Activated T-helper 2 cell treated with anti-CD3 and anti-CD28 coated beads, Interferon-gamma antibody, Interleukin-2, Interleukin-4, amounts not matched to agents 10 μg/mL and 5 μg/mL and 100 μg/mL, durations not matched to agents 14 hours and 24 hours and 36 hours (primary cell): ENCODE measurements around the gene HAAO. TPM values are rescaled to one million over a fixed set of nuclear protein-coding genes. Genes with fewer than 3 reads are reported as not detected.

Experiments used
- DNase-seq: peaks from one replicate; pipeline ENCODE4 v3.0.0; 2021; ENCODE audit warnings: low spot score
- H3K27ac Mint-ChIP-seq: one replicate; pipeline ENCODE4 v1.8.0; 2021; ENCODE audit warnings: mixed read lengths
- H3K27me3 Mint-ChIP-seq: one replicate; pipeline ENCODE4 v1.8.0; 2021; ENCODE audit warnings: low read depth, mixed read lengths
- H3K36me3 Mint-ChIP-seq: one replicate; pipeline ENCODE4 v1.8.0; 2021; ENCODE audit warnings: low read depth, mixed read lengths
- H3K4me1 Mint-ChIP-seq: one replicate; pipeline ENCODE4 v1.8.0; 2021; ENCODE audit warnings: low read depth, mixed read lengths
- H3K4me3 Mint-ChIP-seq: one replicate; pipeline ENCODE4 v1.8.0; 2021; ENCODE audit warnings: low read depth, mild to moderate bottlenecking, moderate library complexity, mixed read lengths
- H3K9me3 Mint-ChIP-seq: one replicate; pipeline ENCODE4 v1.8.0; 2021; ENCODE audit warnings: mixed read lengths
- intact Hi-C: fragments of 100-400 bp; cut with micrococcal nuclease; formaldehyde crosslinking; loops from one replicate; pipeline ENCODE4 v1.15.1; 2023
- total RNA-seq: library from RNA; stranded (reverse); gene quantifications from 2 replicates; pipeline ENCODE4 v1.2.3, GENCODE V29; 2022

The HAAO gene
- total RNA-seq, 1 donor from 2014 or later = 5.1 TPM

- peaks cover 10% of the 10 kb centered on the region for H3K4me1 Mint-ChIP-seq
- H3K27ac Mint-ChIP-seq = no peak overlapping the region
- no peaks in the 10 kb centered on the region for H3K27me3 Mint-ChIP-seq
- H3K9me3 Mint-ChIP-seq = no peaks in the 10 kb centered on the region
- H3K36me3 Mint-ChIP-seq = no peaks in the 10 kb centered on the region
- DNase-seq = no peak
- intact Hi-C loops = no loop called here
- no peak overlapping the region for H3K4me3 Mint-ChIP-seq
Observed at GRCh38 chr2:42756150-42756775, 36.1 kb downstream of the HAAO start.

GRCh38 chr2:42755191-42755880 lies 37.0 kb downstream of the HAAO start:
- intact Hi-C loops = no loop called here
- no peak overlapping the region for H3K27ac Mint-ChIP-seq
- no peaks in the 10 kb centered on the region for H3K9me3 Mint-ChIP-seq
- no peaks in the 10 kb centered on the region for H3K27me3 Mint-ChIP-seq
- DNase-seq = no peak
- H3K36me3 Mint-ChIP-seq = no peaks in the 10 kb centered on the region
- peaks cover 17% of the 10 kb centered on the region for H3K4me1 Mint-ChIP-seq
- no peak overlapping the region for H3K4me3 Mint-ChIP-seq

GRCh38 chr2:42754776-42755140 lies 37.6 kb downstream of the HAAO start:
- no peaks in the 10 kb centered on the region for H3K36me3 Mint-ChIP-seq
- peak overlapping the region; percentile 29 for H3K27ac Mint-ChIP-seq
- intact Hi-C loops = no loop called here
- no peak overlapping the region for H3K4me3 Mint-ChIP-seq
- H3K4me1 Mint-ChIP-seq = peaks cover 17% of the 10 kb centered on the region
- H3K27me3 Mint-ChIP-seq = no peaks in the 10 kb centered on the region
- DNase-seq = no peak
- H3K9me3 Mint-ChIP-seq = no peaks in the 10 kb centered on the region

- Mint-ChIP-seq H3K27me3 (no peaks in the 10 kb centered on the region), H3K36me3 (no peaks in the 10 kb centered on the region), H3K9me3 (no peaks in the 10 kb centered on the region), H3K4me1 (peaks cover 17% of the 10 kb centered on the region), H3K27ac (peak overlapping the region; percentile 29), H3K4me3 (no peak overlapping the region)
- DNase-seq = no peak
- intact Hi-C loops = no loop called here
Observed at GRCh38 chr2:42754021-42754775, 38.2 kb downstream of the HAAO start.

GRCh38 chr2:42752816-42753813 lies 39.3 kb downstream of the HAAO start:
- no peak for DNase-seq
- intact Hi-C loops = no loop called here
- no peaks in the 10 kb centered on the region for H3K27me3 Mint-ChIP-seq
- no peak overlapping the region for H3K27ac Mint-ChIP-seq
- no peaks in the 10 kb centered on the region for H3K9me3 Mint-ChIP-seq
- no peak overlapping the region for H3K4me3 Mint-ChIP-seq
- peaks cover 17% of the 10 kb centered on the region for H3K4me1 Mint-ChIP-seq
- no peaks in the 10 kb centered on the region for H3K36me3 Mint-ChIP-seq

GRCh38 chr2:42752314-42752713 lies 40.1 kb downstream of the HAAO start:
- Mint-ChIP-seq H3K36me3 (no peaks in the 10 kb centered on the region), H3K9me3 (no peaks in the 10 kb centered on the region), H3K27me3 (no peaks in the 10 kb centered on the region), H3K27ac (no peak overlapping the region), H3K4me3 (no peak overlapping the region), H3K4me1 (peaks cover 17% of the 10 kb centered on the region)
- DNase-seq = no peak
- intact Hi-C loops = no loop called here

- DNase-seq = no peak
- no peak overlapping the region for H3K27ac Mint-ChIP-seq
- H3K27me3 Mint-ChIP-seq = no peaks in the 10 kb centered on the region
- H3K9me3 Mint-ChIP-seq = no peaks in the 10 kb centered on the region
- intact Hi-C loops = no loop called here
- H3K36me3 Mint-ChIP-seq = no peaks in the 10 kb centered on the region
- no peak overlapping the region for H3K4me3 Mint-ChIP-seq
- peaks cover 8% of the 10 kb centered on the region for H3K4me1 Mint-ChIP-seq
Observed at GRCh38 chr2:42748840-42749239, 43.5 kb downstream of the HAAO start.

- Mint-ChIP-seq H3K27ac (no peak overlapping the region), H3K9me3 (no peaks in the 10 kb centered on the region), H3K4me3 (no peak overlapping the region), H3K27me3 (no peaks in the 10 kb centered on the region), H3K36me3 (peaks cover 8% of the 10 kb centered on the region), H3K4me1 (peaks cover 7% of the 10 kb centered on the region)
- DNase-seq = no peak
- intact Hi-C loops = no loop called here
Observed at GRCh38 chr2:42747422-42747821, 45.0 kb downstream of the HAAO start.

- H3K36me3 Mint-ChIP-seq = peaks cover 17% of the 10 kb centered on the region
- intact Hi-C loops = no loop called here
- peaks cover 4% of the 10 kb centered on the region for H3K9me3 Mint-ChIP-seq
- no peak overlapping the region for H3K27ac Mint-ChIP-seq
- DNase-seq = no peak
- no peaks in the 10 kb centered on the region for H3K27me3 Mint-ChIP-seq
- no peak overlapping the region for H3K4me3 Mint-ChIP-seq
- H3K4me1 Mint-ChIP-seq = peaks cover 11% of the 10 kb centered on the region
Observed at GRCh38 chr2:42744545-42745082, 47.8 kb downstream of the HAAO start.

- H3K27ac Mint-ChIP-seq = no peak overlapping the region
- peaks cover 12% of the 10 kb centered on the region for H3K9me3 Mint-ChIP-seq
- H3K36me3 Mint-ChIP-seq = peaks cover 24% of the 10 kb centered on the region
- H3K27me3 Mint-ChIP-seq = no peaks in the 10 kb centered on the region
- H3K4me3 Mint-ChIP-seq = no peak overlapping the region
- H3K4me1 Mint-ChIP-seq = peaks cover 11% of the 10 kb centered on the region
- no peak for DNase-seq
- intact Hi-C loops = no loop called here
Observed at GRCh38 chr2:42743659-42743990, 48.8 kb downstream of the HAAO start.

- peaks cover 12% of the 10 kb centered on the region for H3K9me3 Mint-ChIP-seq
- intact Hi-C loops = no loop called here
- H3K4me3 Mint-ChIP-seq = no peak overlapping the region
Observed at GRCh38 chr2:42742740-42743658, 49.4 kb downstream of the HAAO start.

More at GRCh38 chr2:42742740-42743658, 49.4 kb downstream of the HAAO start:
- peaks cover 30% of the 10 kb centered on the region for H3K36me3 Mint-ChIP-seq
- DNase-seq = no peak
- H3K27me3 Mint-ChIP-seq = no peaks in the 10 kb centered on the region
- H3K4me1 Mint-ChIP-seq = peaks cover 11% of the 10 kb centered on the region
- no peak overlapping the region for H3K27ac Mint-ChIP-seq
